HG02571 (cell line): ENCODE measurements around the gene MACC1.
"Not testable (repeated sequence)": the region's sequence is repeated elsewhere in the genome, so short reads cannot be mapped to it uniquely, and the experiment has no call there.

ENCODE experiments used
- ATAC-seq: cut with Tn5 transposase; IDR thresholded peaks from one replicate; pipeline ENCODE4 v1.9.1; 2021; ENCODE audit warnings: mild to moderate bottlenecking, moderate library complexity; ENCODE audit not compliant: unreplicated experiment

Gene MACC1

DNA sequence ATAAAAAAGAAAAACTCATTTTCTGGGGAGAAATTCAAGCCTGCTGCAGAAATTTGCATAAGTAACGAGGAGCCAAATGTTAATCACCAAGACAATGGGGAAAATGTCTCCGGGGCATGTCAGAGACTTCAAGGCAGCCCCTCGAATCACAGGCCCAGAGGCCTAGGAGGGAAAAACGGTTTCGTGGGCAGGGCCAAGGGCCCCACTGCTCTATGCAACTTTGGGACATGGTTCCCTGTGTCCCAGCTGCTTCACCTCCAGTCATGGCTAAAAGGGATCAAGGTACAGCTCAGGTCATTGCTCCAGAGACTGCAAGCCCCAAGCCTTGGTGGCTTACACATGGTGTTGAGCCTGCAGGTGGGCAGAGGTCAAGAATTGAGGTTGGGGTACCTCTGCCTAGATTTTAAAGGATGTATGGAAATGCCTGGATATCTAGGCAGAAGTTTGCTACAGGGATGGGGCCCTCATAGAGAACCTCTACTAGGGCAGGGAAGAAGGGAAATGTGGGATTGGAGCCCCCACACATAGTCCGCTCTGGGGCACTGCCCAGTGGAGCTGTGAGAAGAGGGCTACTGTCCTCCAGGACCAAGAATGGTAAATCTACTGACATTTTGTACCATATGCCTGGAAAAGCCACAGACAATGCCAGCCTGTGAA is 8.4 kb downstream of the MACC1 start:
- no peak for ATAC-seq

DNA sequence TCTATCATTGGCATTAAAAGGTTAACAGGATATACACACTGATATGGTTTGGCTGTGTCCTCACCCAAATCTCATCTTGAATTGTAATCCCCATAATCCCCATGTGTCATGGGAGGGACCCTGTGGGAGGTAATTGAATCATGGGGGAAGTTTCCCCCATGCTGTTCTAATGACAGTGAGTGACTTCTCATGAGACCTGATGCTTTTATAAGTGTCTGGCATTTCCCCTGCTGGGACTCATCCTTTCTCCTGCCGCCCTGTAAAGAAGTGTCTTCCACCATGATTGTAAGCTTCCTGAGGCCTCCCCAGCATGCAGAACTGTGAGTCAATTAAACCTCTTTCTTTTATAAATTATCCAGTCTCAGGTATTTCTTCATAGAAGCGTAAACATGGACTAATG is 9.4 kb downstream of the MACC1 start:
- not testable (repeated sequence) for ATAC-seq

DNA sequence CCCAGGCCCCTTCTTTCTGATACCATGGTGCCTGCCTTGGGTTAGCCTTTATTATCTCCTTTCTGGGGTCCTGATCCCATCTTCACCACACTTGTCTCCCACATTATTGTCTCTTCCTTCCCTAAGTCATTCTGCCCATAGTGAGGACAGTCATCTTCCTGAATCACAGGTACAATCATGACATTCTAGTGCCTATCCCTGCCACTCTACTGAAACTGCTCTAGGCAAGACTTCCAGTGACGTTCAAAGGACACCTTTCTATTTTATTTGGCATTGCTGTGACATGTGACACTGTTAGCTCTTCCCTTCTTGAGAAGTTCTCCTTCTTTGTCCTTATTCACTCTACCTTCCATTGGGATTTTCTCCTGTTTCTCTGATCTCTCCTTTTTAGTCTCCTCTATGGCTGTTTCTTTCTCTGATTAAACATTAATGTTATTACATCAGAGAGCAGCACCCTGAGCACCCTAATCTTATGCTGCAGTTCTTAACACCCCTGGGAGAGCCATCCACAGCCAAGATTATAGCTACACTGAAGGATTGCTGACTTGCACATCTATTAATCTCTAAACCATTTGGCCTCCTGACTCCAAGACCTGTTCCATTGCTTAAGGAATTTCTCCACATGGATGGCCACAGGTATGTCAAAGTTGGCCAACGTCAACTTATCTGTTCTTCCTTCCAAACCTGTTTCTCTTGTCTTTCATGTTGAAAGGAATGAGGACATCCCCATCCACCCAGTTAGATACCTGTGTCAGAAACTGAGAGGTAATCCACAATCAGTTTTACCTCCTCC is 10.9 kb downstream of the MACC1 start:
- no peak for ATAC-seq

DNA sequence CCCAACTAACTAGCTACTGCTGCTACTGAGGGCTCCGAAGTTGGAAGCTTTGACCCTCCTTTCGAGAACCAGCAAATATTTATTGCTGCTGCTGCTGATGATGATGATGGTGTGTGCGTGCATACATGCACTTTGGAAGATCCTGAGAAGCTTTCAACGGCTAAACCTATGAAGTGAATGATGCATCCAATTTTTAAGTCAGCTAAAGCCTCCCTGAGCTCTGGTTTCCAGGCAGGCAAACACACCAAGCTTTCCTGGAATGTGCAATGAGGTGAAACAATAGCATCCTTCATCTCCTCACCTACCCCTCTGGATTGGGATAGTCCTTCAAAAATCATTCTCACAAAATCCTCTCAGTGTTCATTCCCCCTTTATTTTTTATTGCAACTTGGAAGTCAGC is 13.9 kb downstream of the MACC1 start:
- ATAC-seq = no peak

DNA sequence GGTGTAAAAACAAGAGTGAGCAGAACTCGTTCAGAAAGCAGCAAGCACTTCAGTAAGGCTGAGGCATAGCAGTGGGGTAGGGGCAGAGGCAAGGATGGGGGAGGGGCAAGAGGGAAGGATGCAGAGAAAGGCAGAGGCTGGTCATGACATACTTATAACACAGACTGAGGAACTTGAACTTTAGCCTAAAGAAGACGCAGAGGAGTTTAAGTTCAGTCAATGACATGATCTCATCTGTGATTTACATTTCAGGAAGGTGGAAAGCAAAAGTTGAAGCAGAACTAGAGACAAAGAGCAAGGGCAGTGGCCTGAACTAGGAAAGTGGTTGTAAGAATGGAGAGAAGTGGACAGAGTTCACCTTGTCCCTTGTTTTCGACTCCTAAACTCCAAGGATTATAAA is 15.8 kb downstream of the MACC1 start:
- ATAC-seq = peak; percentile 31

DNA sequence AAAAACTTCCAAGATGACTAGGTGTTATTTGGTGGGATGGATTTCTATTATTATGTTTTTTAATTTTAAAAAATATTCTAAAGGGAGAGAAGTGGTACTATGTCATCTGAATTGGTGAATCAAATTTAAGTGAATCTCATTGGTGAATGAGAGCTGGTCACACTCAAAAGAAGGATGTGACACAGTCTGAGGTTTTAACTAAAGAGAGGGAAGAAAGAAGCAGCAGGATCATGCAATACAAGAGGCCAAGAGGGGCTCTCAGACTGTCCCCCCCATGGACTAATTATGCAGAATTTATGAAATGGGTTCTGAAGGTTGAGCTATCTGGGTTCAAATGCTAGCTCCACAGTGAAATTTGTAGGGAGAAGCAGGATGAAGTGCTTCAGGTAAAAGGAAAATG is 16.2 kb downstream of the MACC1 start:
- ATAC-seq = peak; percentile 18

DNA sequence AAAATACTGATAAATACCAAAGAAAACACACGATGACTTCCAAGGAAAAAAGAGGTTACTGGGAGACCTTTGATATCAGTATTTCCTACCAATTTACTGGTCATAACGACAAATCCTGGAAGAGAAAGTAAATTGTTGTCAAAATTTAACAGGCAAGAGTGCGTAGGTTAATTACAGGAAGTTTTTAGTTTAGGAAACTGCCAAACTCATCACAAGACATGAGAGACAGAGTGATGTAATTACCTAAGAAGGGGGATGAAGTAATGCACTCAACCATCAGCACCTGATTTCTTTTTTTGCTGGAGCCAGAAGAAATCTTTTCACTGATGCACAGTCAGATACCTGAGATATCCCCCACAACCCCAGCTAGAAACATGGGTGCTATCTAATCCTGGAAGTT is 16.8 kb downstream of the MACC1 start:
- no peak for ATAC-seq

DNA sequence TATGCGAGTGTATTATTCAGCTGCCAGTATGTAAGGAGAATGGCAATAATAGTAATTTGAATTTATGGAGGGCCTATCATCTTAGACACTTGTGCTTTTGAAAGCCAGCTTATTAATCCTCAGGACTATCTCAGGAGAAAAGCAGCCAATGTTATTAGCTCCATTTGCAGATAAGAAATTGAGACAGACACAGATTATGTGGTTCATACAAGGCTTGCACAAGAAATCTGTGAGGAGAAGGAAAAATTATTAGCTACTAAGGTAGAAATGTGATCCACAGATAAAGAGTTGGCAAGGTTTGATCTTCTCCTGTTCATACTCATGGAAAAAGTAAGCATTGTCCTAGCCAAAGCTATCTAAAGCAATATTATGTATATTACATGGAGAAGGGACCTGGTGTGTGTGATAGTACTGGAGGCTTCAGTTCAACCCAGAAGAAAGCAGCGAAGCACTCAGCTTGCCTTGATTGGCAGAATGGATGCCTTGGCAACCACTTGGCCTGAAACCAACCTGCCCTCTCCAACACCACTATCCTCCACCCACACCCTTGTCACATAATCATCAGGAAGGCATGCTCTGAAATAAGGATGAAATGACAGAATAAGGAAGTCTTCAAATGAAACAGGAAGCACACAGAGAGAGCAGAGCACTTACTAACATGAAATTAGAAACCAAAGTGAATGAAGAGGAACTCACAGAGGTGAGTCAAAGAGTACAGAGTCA is 18.0 kb downstream of the MACC1 start:
- peak; percentile 76 for ATAC-seq

DNA sequence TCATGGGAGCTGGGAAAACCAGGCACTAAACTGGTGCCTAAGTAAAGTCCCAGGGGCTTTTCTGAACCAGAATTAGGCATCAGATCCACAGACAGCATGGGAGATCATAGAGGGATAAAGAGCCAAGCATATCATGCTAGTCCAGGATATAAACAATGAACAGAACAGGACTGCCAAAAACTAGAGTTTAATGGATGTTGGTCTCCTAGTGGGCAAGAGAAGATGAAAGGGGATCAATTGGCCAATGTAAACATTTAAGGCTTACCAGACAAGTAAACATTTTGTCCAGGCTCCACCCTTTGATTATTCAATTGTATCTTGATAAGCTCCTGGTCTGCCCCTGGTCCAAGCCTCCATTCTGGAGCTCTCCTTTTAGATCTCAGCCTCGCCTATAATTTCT is 18.9 kb downstream of the MACC1 start:
- ATAC-seq = no peak

DNA sequence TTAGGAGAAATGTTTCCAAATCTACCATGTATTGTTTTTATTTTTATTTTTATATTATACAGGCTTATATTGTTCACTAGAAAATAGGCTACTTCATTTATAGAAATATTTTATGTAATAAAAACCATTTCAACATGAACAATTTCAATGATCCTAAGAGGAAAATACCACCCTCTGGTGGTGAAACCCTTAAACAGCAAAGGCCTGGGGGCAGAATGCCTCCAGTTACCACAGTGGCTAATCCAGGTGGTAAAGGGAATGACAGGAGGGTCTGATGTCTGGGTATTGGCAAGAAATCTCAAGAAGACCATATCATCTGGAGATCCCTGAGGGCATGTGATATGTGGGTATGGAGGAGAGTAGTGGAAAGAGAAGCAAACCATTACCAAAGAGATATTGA is 19.3 kb downstream of the MACC1 start:
- no peak for ATAC-seq

DNA sequence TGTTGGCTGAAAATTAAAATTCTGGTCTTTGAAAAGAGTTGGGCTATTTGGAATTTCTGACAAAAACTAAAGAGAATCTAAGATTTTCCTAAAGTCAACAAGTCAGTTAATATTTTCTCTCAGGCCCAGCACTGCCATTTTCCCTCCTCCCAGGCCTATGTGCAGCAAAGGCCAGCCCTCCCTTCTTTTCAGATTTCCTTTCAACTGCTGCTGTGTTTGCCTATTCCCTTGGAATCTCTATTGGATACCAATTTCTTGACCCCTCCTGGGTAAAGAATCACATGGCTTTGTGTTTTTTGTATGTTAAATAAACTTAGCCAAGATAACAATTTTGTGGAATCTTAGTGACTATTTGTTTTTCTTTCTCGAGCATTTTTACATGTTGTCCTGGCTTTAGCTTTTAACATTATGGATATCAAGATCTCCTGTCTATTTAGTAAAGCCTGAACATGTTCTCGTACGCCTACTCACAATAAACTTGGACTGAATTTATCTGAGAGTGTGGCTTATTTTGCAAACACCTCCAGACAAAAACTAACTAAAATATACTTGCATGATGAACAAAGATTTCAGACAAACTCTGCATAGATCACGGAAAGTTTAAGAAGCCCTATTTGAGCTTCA is 19.9 kb downstream of the MACC1 start:
- no peak for ATAC-seq

DNA sequence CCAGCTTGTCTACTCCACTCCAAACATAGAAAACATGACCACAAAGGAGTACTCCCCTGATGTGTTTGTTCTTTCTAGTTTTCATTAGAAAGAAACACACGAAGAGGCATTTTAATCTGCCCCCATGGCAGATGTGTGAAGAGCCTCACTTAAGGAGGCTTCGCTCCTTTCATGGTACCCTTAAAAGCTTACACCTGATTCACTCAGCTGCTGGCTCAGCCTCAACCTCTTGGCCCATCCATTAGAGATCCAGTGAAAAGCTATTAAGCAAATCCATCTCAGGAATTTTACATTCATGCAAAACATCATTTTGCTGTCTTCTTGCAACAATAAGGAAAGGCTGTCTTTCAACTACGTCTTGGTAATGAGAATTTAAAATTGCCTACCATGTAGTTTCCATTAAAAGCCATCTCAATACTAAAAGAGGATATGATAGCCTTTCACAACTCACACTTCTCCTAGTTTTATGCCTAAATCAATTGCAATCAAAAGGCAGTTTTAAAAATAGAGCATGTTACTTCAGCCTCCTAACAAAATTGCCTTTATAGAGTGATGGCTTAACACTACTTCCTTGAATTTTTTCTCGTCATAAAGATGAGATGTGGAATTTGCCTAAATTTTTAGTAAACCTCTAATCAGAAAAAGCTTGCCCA is 22.7 kb downstream of the MACC1 start:
- ATAC-seq = no peak

DNA sequence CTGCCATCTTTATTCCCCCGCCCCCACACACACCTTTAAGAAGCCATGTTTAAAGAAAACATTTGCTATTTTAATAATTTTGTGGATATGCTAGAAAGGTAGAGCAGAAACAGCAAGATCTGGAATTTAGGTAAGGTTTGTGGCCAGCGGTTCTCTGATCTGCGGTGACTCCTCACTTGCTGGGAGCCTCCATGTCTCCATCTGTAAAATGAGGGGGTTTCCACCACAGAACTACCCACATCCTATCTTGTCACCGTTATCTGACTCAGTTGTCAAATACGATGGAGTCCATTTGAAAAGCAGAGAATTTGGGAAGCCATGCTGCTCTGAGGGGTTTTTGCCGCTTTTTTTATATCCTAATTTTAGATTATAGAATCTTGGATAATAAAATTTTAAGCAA is 23.3 kb downstream of the MACC1 start:
- no peak for ATAC-seq

DNA sequence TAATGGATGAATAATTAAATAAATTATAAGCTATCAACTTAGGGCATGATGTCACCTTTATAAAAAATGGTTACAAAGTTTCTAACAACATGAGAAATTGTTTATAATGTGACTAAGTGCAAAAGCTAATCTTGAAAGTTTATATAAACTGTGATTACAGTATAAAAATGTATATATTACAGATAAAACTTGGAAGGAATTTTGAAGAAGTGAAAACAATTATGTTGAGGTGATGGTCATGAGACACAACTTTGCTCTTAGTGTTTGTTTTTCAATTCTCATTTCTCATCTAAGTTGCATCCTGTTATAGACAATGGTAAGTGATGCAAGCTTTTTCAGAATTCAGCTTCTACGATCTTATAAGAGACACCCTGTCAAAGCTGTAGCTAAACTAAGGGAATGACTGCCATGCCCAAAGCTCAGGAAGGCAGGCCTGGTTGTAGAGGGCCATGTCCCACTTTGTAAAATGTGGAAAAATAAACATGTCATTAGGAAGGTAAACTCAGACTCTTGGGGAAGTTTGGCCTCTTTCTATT is 23.9 kb downstream of the MACC1 start:
- peak; percentile 60 for ATAC-seq

DNA sequence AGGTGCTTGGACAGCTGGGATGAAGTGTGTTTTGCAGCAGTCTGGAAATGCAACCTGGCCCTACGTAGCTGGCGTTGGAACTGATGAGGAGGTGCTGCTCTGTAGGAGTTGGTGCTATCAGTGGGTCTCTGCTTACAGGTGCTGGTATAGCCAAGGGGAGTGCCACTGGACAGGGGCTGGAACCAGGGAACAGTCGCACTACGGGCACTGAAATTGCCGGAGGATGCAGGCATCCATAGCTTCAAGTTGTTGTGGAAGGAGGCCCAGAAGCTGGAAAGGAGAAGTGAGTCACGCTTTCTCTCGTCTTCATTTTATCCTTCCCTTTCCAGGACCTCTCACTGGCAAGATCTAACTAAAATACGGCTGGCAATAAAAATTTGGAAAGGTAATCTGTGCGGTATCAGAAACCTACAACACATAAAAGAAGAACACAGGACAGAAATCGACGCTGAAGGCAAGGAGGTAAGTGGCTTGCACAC is 25.8 kb downstream of the MACC1 start:
- no peak for ATAC-seq

DNA sequence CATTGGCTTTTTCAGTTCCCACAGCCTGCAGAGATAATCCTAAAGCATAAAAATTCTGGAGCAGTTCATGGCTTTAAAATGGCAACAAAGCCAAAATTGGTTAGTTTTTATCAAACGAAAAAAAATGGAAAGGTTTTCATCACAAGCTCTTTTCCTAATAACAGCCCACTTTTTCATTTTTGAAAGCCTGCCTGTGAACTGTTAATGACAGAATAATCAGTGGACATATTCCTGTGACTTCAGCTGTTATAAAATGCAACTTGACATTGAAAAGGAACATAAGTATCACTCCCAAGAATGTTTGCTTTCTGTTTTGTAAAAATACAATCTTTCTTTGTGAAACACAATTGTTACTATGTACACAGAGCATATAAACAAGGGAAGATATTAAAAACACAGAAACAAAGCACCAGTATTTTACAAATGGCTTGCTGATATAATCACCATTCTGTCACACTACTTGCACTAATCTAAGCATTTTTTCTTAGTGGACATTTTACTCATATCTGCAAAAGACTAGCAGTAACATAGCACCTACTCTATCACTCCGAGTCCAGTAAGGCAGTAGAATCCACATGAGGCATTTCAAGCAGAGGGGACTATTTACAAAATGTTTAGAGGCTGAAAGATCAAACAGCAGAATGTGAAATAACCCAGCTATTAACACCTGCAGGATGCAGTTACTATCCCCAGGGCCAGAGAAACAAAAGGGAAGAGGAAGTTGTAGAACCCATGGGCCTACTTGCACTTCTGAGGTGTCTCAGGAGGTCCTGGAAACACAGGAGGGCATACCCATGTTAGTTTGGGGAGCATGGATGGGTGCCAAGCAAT is 26.4 kb downstream of the MACC1 start:
- no peak for ATAC-seq

DNA sequence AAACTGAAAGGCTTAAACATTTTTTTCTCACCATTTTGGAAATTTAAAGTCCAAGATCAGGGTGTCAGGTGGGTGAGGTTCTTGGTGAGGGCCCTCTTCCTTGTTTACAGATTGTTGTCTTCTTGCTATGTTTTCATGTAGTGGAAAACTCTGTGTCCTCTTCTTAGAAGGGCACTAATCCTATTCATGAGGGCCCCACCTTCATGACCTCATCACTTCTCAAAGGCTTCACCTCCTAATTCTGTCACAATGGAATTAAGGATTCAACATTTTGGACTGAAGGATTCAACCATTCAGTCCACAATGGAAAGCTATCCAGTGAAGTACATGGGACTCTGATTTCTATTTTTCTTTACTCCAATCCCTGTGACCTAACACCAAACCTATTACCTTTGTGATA is 27.3 kb downstream of the MACC1 start:
- no peak for ATAC-seq

DNA sequence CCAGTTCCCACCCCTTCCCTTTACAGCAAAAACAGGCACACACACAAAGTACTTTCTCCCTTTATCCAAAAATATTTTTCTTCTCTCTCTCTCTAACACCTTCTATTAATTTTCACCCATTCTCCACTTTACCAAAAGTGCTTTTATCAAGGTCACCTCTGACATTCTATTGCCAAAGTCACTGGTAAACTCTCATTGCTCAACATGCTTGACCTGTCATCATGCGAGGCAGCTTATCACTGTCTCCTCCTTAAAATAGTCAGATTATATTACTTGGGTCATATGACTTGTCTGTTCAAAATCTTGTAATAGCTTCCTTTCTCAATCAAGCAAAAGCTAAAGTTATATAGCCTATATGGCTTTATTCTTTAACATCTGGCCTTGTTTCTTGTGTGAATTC is 28.6 kb downstream of the MACC1 start:
- no peak for ATAC-seq

DNA sequence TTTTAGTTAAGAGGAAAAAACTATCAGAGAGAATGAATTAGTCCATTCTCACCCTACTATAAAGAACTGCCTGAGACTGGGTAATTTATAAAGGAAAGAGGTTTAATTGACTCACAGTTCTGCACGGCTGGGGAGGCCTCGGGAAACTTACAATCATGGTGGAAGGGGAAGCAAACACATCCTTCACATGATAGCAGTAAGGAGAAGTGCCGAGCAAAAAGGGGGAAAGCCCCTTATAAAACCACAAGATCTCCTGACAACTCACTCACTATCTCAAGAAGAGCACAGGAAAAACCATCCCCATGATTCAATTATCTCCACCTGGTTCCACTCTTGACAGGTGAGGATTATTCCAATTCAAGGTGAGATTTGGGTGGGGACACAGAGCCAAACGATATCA is 29.3 kb downstream of the MACC1 start:
- not testable (repeated sequence) for ATAC-seq

DNA sequence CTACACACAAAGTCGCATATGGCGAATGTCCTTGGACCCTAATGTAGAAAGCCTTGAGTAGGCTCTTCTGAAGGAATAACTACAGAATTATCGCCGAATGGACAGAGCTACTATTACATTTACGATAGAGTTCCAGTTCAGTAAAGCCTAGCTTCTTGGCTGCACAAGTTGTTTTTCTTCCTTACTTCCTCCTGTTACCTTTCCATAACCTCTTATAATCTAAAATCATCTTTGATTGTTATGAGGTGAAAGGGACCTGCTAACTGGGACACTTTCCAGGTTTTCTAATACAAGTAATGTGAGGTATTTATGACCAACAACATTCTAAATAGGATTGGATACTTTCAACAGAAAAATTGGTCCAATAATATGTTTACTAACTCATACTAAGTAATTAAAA is 31.2 kb downstream of the MACC1 start:
- ATAC-seq = no peak
